OCI-LY1 (cell line): ENCODE data around the gene FIBP.

Experiments
- EZH2 ChIP-seq: fragments of 200-600 bp; sonication (generic), shearing (Covaris generic); IDR thresholded peaks from 2 replicates; pipeline ENCODE4 v1.8.0; 2017; ENCODE audit warnings: borderline replicate concordance, mixed run types, mild to moderate bottlenecking, antibody characterized with exemption, low read length, moderate library complexity, mixed read lengths
- TF ChIP-seq, protein P1 (sequence below): fragments of 200-600 bp; sonication (generic), shearing (Covaris generic); IDR thresholded peaks from 2 replicates; pipeline ENCODE4 v1.5.1; 2017; ENCODE audit warnings: mild to moderate bottlenecking, antibody characterized with exemption, low read length, moderate library complexity, mixed read lengths

DNA sequence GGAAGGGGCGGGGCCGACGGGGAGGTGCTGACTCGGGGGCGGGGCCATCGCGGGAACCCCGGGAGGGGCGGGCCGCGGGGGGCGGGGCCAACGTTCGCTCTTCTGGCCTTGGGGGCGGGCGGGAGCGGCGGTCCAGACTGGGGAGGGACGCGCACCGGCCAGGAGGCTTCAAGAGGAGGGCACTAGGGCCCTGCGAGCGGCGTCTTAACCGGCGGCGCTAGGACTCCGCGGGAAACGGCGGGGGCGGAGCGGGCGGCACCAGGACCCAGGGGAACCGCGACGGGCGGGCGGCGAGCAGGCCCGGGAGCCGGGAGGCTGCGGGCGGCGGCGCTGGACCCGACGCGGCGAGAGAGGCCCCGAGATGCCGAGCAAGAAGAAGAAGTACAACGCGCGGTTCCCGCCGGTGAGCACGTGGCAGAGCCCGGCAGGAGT lies 30.9 kb upstream of the FIBP start, which contains the start of gene DRAP1:
- TF ChIP-seq, protein P1, sequence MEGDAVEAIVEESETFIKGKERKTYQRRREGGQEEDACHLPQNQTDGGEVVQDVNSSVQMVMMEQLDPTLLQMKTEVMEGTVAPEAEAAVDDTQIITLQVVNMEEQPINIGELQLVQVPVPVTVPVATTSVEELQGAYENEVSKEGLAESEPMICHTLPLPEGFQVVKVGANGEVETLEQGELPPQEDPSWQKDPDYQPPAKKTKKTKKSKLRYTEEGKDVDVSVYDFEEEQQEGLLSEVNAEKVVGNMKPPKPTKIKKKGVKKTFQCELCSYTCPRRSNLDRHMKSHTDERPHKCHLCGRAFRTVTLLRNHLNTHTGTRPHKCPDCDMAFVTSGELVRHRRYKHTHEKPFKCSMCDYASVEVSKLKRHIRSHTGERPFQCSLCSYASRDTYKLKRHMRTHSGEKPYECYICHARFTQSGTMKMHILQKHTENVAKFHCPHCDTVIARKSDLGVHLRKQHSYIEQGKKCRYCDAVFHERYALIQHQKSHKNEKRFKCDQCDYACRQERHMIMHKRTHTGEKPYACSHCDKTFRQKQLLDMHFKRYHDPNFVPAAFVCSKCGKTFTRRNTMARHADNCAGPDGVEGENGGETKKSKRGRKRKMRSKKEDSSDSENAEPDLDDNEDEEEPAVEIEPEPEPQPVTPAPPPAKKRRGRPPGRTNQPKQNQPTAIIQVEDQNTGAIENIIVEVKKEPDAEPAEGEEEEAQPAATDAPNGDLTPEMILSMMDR = no peak
- no peak for TF ChIP-seq EZH2
